Colonic mucosa (tissue), 4 donors: ENCODE measurements around the gene COL13A1. TPM values are rescaled to one million over a fixed set of nuclear protein-coding genes. Genes with fewer than 3 reads are reported as not detected.

ENCODE experiments used
- DNase-seq: peaks from one replicate; pipeline ENCODE4 v3.0.0-alpha.2; 2020
- H3K27ac ChIP-seq: fragments of 200-600 bp; one replicate; pipeline ENCODE4 v1.8.0; 2021
- H3K27me3 ChIP-seq: fragments of 200-600 bp; one replicate; pipeline ENCODE4 v1.8.0; 2021
- H3K36me3 ChIP-seq: fragments of 200-600 bp; one replicate; pipeline ENCODE4 v1.8.0; 2021
- H3K4me1 ChIP-seq: fragments of 200-600 bp; one replicate; pipeline ENCODE4 v1.8.0; 2021; ENCODE audit warnings: mild to moderate bottlenecking
- H3K4me3 ChIP-seq: fragments of 200-600 bp; one replicate; pipeline ENCODE4 v1.8.0; 2021
- H3K9ac ChIP-seq, 2 donors: one replicate each; pipeline ENCODE4 v1.7.0; 2013; ENCODE audit warnings: control low read depth in 2 of 2, low read depth in 2 of 2, low read length in 2 of 2
- H3K9me3 ChIP-seq: fragments of 200-600 bp; one replicate; pipeline ENCODE4 v1.8.0; 2021
- intact Hi-C: fragments of 100-400 bp; cut with DNase I; formaldehyde crosslinking; loops from one replicate; pipeline ENCODE4 v1.14.1; 2022
- total RNA-seq, 2 donors: library from RNA; stranded (reverse); fragmentation: NEBNext Ultra II Directional in 1 of 2; extraction: Animal tissue kit (Norgen Biotek cat#: 25700) in 1 of 2; gene quantifications; one replicate each; pipeline ENCODE4 v1.2.1, GENCODE V29; 2021
- TF ChIP-seq, protein P1 (sequence below): fragments of 200-600 bp; IDR thresholded peaks from one replicate; pipeline ENCODE4 v1.8.0; 2022; ENCODE audit warnings: antibody characterized with exemption, mild to moderate bottlenecking
- donor health status: healthy.
- donor health status: DM: no; HTN: no; CAD: no.
- donor health status: DM: no; HTN: no; CAD: no.

The COL13A1 gene
- total RNA-seq, 2 donors from 2014 or later: 1.0 to 1.1 TPM

DNA sequence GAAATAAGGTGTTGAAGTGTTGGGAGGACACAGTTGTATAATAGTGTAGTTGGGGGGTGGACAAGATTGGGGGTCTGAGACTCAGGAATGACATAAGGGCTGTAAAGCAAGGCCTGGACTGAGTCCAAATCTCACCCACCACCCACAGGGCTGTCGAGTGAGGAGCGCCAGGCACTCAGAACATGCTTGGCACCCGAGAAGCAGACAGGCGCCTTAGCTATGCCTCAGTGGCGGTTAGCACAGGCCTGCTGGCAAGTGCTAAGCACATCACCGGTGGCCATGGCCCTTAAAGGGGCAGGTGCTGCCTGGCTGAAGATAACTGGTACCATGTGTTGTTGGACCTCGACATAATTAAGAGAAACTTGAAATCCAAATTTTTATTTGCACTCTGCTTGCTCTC is 90.7 kb downstream of the COL13A1 start:
- H3K9me3 ChIP-seq: no peaks in the 10 kb centered on the region
- H3K27ac ChIP-seq: no peak overlapping the region
- no peaks in the 10 kb centered on the region for H3K27me3 ChIP-seq
- TF ChIP-seq, protein P1, sequence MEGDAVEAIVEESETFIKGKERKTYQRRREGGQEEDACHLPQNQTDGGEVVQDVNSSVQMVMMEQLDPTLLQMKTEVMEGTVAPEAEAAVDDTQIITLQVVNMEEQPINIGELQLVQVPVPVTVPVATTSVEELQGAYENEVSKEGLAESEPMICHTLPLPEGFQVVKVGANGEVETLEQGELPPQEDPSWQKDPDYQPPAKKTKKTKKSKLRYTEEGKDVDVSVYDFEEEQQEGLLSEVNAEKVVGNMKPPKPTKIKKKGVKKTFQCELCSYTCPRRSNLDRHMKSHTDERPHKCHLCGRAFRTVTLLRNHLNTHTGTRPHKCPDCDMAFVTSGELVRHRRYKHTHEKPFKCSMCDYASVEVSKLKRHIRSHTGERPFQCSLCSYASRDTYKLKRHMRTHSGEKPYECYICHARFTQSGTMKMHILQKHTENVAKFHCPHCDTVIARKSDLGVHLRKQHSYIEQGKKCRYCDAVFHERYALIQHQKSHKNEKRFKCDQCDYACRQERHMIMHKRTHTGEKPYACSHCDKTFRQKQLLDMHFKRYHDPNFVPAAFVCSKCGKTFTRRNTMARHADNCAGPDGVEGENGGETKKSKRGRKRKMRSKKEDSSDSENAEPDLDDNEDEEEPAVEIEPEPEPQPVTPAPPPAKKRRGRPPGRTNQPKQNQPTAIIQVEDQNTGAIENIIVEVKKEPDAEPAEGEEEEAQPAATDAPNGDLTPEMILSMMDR: no peak
- H3K4me1 ChIP-seq: no peaks in the 10 kb centered on the region
- no peak overlapping the region for H3K9ac ChIP-seq
- no peak for DNase-seq
- H3K36me3 ChIP-seq: no peaks in the 10 kb centered on the region
- no peak overlapping the region for H3K4me3 ChIP-seq
- intact Hi-C loops: no loop called here

DNA sequence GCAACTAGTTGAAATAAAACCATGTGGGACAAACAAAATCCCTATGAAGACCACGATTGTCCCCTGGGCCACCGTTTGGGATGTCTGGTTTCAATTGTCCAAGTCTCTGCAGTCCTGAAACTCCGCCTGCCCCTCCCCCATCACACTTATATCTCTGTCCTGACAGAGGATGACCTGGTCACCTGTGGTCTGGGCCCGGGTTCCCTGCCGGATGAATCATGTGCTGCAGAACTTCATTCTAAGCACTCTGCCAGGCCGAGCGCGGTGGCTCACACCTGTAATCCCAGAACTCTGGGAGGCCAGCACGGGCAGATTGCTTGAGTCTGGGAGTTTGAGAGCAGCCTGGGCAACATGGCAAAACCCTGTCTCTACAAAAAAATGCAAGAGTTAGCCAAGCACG is 91.1 kb downstream of the COL13A1 start:
- H3K4me3 ChIP-seq: no peak overlapping the region
- TF ChIP-seq, protein P1: no peak
- H3K27ac ChIP-seq: peak overlapping the region; percentile 42
- H3K36me3 ChIP-seq: no peaks in the 10 kb centered on the region
- H3K9ac ChIP-seq: no peak overlapping the region
- no peak for DNase-seq
- H3K9me3 ChIP-seq: no peaks in the 10 kb centered on the region
- intact Hi-C loops: no loop called here
- H3K27me3 ChIP-seq: no peaks in the 10 kb centered on the region
- no peaks in the 10 kb centered on the region for H3K4me1 ChIP-seq

- Histone ChIP-seq H3K9ac (peak overlapping the region in 1 of 2 donors; percentile 35), H3K27ac (peak overlapping the region; percentile 42), H3K9me3 (no peaks in the 10 kb centered on the region), H3K4me1 (peaks cover 3% of the 10 kb centered on the region), H3K27me3 (no peaks in the 10 kb centered on the region), H3K4me3 (no peak overlapping the region), H3K36me3 (no peaks in the 10 kb centered on the region)
- TF ChIP-seq, protein P1: no peak
- intact Hi-C loops: no loop called here
- DNase-seq: peak; percentile 55
These were observed 91.7 kb downstream of the COL13A1 start for GRCh38 chr10:69893271-69893900.

- Histone ChIP-seq H3K4me1 (peaks cover 5% of the 10 kb centered on the region), H3K9me3 (no peaks in the 10 kb centered on the region), H3K9ac (no peak overlapping the region), H3K36me3 (no peaks in the 10 kb centered on the region), H3K27me3 (no peaks in the 10 kb centered on the region), H3K4me3 (no peak overlapping the region), H3K27ac (no peak overlapping the region)
- no peak for DNase-seq
- TF ChIP-seq, protein P1: no peak
- intact Hi-C loops: no loop called here
These were observed 92.5 kb downstream of the COL13A1 start for GRCh38 chr10:69894156-69894555.

GRCh38 chr10:69895759-69896158 is 94.1 kb downstream of the COL13A1 start:
- TF ChIP-seq, protein P1: no peak
- peaks cover 5% of the 10 kb centered on the region for H3K4me1 ChIP-seq
- no peak for DNase-seq
- H3K27me3 ChIP-seq: no peaks in the 10 kb centered on the region
- H3K4me3 ChIP-seq: no peak overlapping the region
- H3K9ac ChIP-seq: no peak overlapping the region
- H3K27ac ChIP-seq: no peak overlapping the region
- H3K9me3 ChIP-seq: no peaks in the 10 kb centered on the region
- intact Hi-C loops: no loop called here
- H3K36me3 ChIP-seq: no peaks in the 10 kb centered on the region
